ENCODE data around the gene RNASEH2A. TPM values are rescaled to one million over a fixed set of nuclear protein-coding genes. Genes with fewer than 3 reads are reported as not detected.

The RNASEH2A gene
- total RNA-seq, result 10.1 and 78.6 TPM in 2 replicates

GRCh38 chr19:12806242-12807081, at the start of gene RNASEH2A:
Gene RNASEH2A (plus strand): TSS chr19:12806584. CDS start chr19:12806674, 90 bp downstream.

GRCh38 chr19:12774588-12775555, 31.5 kb upstream of the RNASEH2A start, which contains the start of gene HOOK2:
Gene HOOK2 (minus strand): TSS chr19:12775552. CDS start chr19:12775449, 103 bp downstream.

GRCh38 chr19:12791345-12792050, 14.9 kb upstream of the RNASEH2A start, which contains the start of gene JUNB:
Gene JUNB (plus strand): TSS chr19:12791486. CDS start chr19:12791772, 286 bp downstream.

GRCh38 chr19:12801466-12802266, 4.7 kb upstream of the RNASEH2A start, which contains the start of the genes PRDX2 and THSD8:
Gene PRDX2 (minus strand): TSS chr19:12801800. CDS start chr19:12801261, 539 bp downstream.
Gene THSD8 (plus strand): TSS chr19:12802069. CDS start chr19:12802072, 3 bp downstream.

GRCh38 chr19:12834566-12834943, 28.2 kb downstream of the RNASEH2A start, which contains the start of gene RTBDN:
Gene RTBDN (minus strand): TSS chr19:12834579. CDS start chr19:12829979, 4,600 bp downstream.

GRCh38 chr19:12838182-12838885, 31.9 kb downstream of the RNASEH2A start, which contains the start of gene MAST1:
Gene MAST1 (plus strand): TSS chr19:12838515. CDS start chr19:12838573, 58 bp downstream.

Other genes starting within 250 kb of the RNASEH2A start
- 7.3 and 10.9 TPM in 2 replicates for gene ZNF490, start 195.8 kb upstream of the RNASEH2A start, total RNA-seq
- 15.9 and 17.5 TPM in 2 replicates for gene ZNF791, start 195.7 kb upstream of the RNASEH2A start, total RNA-seq
- 13.8 and 32.4 TPM in 2 replicates for gene MAN2B1, start 139.8 kb upstream of the RNASEH2A start, total RNA-seq
- gene WDR83, start 139.8 kb upstream of the RNASEH2A start, total RNA-seq, result 9.9 and 11.3 TPM in 2 replicates
- gene DHPS, start 124.7 kb upstream of the RNASEH2A start, total RNA-seq, result 58.6 and 74.8 TPM in 2 replicates
- not detected in 2 replicates for gene GNG14, start 118.6 kb upstream of the RNASEH2A start, total RNA-seq
- gene FBXW9, start 110.0 kb upstream of the RNASEH2A start, total RNA-seq, result 3.7 and 7.9 TPM in 2 replicates
- 27.0 and 27.1 TPM in 2 replicates for gene TNPO2, start 82.7 kb upstream of the RNASEH2A start, total RNA-seq
- 121 and 222 TPM in 2 replicates for gene TRIR, start 71.9 kb upstream of the RNASEH2A start, total RNA-seq
- 79.8 and 154 TPM in 2 replicates for gene GET3, start 69.1 kb upstream of the RNASEH2A start, total RNA-seq
- not detected in 2 replicates for gene BEST2, start 54.8 kb upstream of the RNASEH2A start, total RNA-seq
- gene HOOK2, start 31.0 kb upstream of the RNASEH2A start, total RNA-seq, result 11.1 and 18.3 TPM in 2 replicates
- gene JUNB, start 15.1 kb upstream of the RNASEH2A start, total RNA-seq, result 78.2 and 101 TPM in 2 replicates
- 184 and 196 TPM in 2 replicates for gene PRDX2, start 4.8 kb upstream of the RNASEH2A start, total RNA-seq
- not detected in 2 replicates for gene THSD8, start 4.5 kb upstream of the RNASEH2A start, total RNA-seq
- gene RTBDN, start 28.0 kb downstream of the RNASEH2A start, total RNA-seq, result not detected in 2 replicates
- 3.4 TPM in 1 of 2 replicates, not detected in the other for gene MAST1, start 31.9 kb downstream of the RNASEH2A start, total RNA-seq
- 7.9 and 28.8 TPM in 2 replicates for gene DNASE2, start 74.9 kb downstream of the RNASEH2A start, total RNA-seq
- gene KLF1, start 80.6 kb downstream of the RNASEH2A start, total RNA-seq, result not detected in 2 replicates
- 30.4 and 48.3 TPM in 2 replicates for gene GCDH, start 84.6 kb downstream of the RNASEH2A start, total RNA-seq
- gene SYCE2, start 112.7 kb downstream of the RNASEH2A start, total RNA-seq, result 0.19 and 0.28 TPM in 2 replicates
- gene FARSA, start 127.1 kb downstream of the RNASEH2A start, total RNA-seq, result 55.8 and 94.5 TPM in 2 replicates
- gene CALR, start 132.0 kb downstream of the RNASEH2A start, total RNA-seq, result 1,835 and 1,876 TPM in 2 replicates
- 42.6 and 75.7 TPM in 2 replicates for gene RAD23A, start 139.3 kb downstream of the RNASEH2A start, total RNA-seq
- gene GADD45GIP1, start 150.6 kb downstream of the RNASEH2A start, total RNA-seq, result 13.5 and 41.2 TPM in 2 replicates
- not detected in 2 replicates for gene DAND5, start 163.0 kb downstream of the RNASEH2A start, total RNA-seq
- gene NFIX, start 188.9 kb downstream of the RNASEH2A start, total RNA-seq, result 22.4 and 34.1 TPM in 2 replicates

Data from regular cardiac myocyte (primary cell).